NCI-H1105 treated with DMSO at 0.1 percent for 48 hours (cell line): ENCODE data around the gene MEX3A.
"Not testable (repeated sequence)": the region's sequence is repeated elsewhere in the genome, so short reads cannot be mapped to it uniquely, and the experiment has no call there.

Source experiments
- DNase-seq: peaks from one replicate; lab custom pipeline; 2025; lab: John Stamatoyannopoulos, UW

Gene MEX3A

GRCh38 chr1:156054500-156055280, 27.6 kb downstream of the MEX3A start, which contains the start of gene LAMTOR2:
Gene LAMTOR2, plus strand, starts transcription at chr1:156054782. Its CDS starts 108 bp downstream, at chr1:156054890.
- peak; percentile 97 for DNase-seq

GRCh38 chr1:156053768-156054499, 28.3 kb downstream of the MEX3A start, which contains the start of gene UBQLN4:
Gene UBQLN4, minus strand, starts transcription at chr1:156053798. Its CDS starts 97 bp downstream, at chr1:156053701.
- peak; percentile 82 for DNase-seq

- peak; percentile 39 for DNase-seq
Measured at GRCh38 chr1:156052862-156053767, 29.1 kb downstream of the MEX3A start.

- DNase-seq = no peak
Measured at GRCh38 chr1:156051011-156051725, 31.1 kb downstream of the MEX3A start.

- DNase-seq = no peak
Measured at GRCh38 chr1:156050376-156050775, 31.9 kb downstream of the MEX3A start.

- DNase-seq = no peak
Measured at GRCh38 chr1:156048663-156049258, 33.5 kb downstream of the MEX3A start.

GRCh38 chr1:156045076-156045475, 37.2 kb downstream of the MEX3A start:
- DNase-seq = no peak

- DNase-seq = no peak
Measured at GRCh38 chr1:156042828-156043227, 39.4 kb downstream of the MEX3A start.

- not testable (repeated sequence) for DNase-seq
Measured at GRCh38 chr1:156034991-156035390, 47.3 kb downstream of the MEX3A start.

- DNase-seq = no peak
Measured at GRCh38 chr1:156033011-156033410, 49.3 kb downstream of the MEX3A start.

GRCh38 chr1:156026588-156026987, 55.7 kb downstream of the MEX3A start:
- no peak for DNase-seq

GRCh38 chr1:156025876-156026275, 56.4 kb downstream of the MEX3A start:
- DNase-seq = no peak

GRCh38 chr1:156024801-156025200, 57.5 kb downstream of the MEX3A start:
- no peak for DNase-seq
